Activated CD4-positive, alpha-beta memory T cell treated with anti-CD3 and anti-CD28 coated beads for 36 hours (primary cell): ENCODE results near the gene KRR1. TPM values are rescaled to one million over a fixed set of nuclear protein-coding genes. Genes with fewer than 3 reads are reported as not detected.
"Not testable (repeated sequence)": the region's sequence is repeated elsewhere in the genome, so short reads cannot be mapped to it uniquely, and the experiment has no call there.

Experiments
- CTCF ChIA-PET: fragments of 350-600 bp; sonication (Branson Sonifier 250); formaldehyde crosslinking; loops from one replicate; lab custom pipeline; 2021; ENCODE audit warnings: antibody characterized with exemption, inconsistent platforms; lab: Charles Lee
- POLR2A ChIA-PET: fragments of 350-600 bp; sonication (Branson Sonifier 250); formaldehyde crosslinking; loops from one replicate; lab custom pipeline; 2021; ENCODE audit warnings: antibody characterized with exemption; lab: Charles Lee
- DNase-seq: peaks from one replicate; pipeline ENCODE4 v3.0.0-alpha.2; 2020
- H3K27ac Mint-ChIP-seq: one replicate; pipeline ENCODE4 v1.8.0; 2021; ENCODE audit warnings: mixed read lengths
- H3K27me3 Mint-ChIP-seq: one replicate; pipeline ENCODE4 v1.8.0; 2021; ENCODE audit warnings: mixed read lengths
- H3K36me3 Mint-ChIP-seq: one replicate; pipeline ENCODE4 v1.8.0; 2021; ENCODE audit warnings: mixed read lengths
- H3K4me1 Mint-ChIP-seq: one replicate; pipeline ENCODE4 v1.8.0; 2021; ENCODE audit warnings: low read depth, mixed read lengths
- H3K4me3 Mint-ChIP-seq: one replicate; pipeline ENCODE4 v1.8.0; 2021; ENCODE audit warnings: mild to moderate bottlenecking, mixed read lengths
- H3K9me3 Mint-ChIP-seq: one replicate; pipeline ENCODE4 v1.8.0; 2021; ENCODE audit warnings: mixed read lengths
- intact Hi-C: fragments of 100-400 bp; cut with micrococcal nuclease; formaldehyde crosslinking; loops from one replicate; pipeline ENCODE4 v1.15.1; 2023
- total RNA-seq, 2 experiments: library from RNA; stranded (reverse); gene quantifications; one replicate each; pipeline ENCODE4 v1.2.3, GENCODE V29; 2021

KRR1 gene
- total RNA-seq, 2 experiments from 2014 or later: 96.6 to 106 TPM

GRCh38 chr12:75487308-75487707 lies 24.1 kb downstream of the KRR1 start:
- Mint-ChIP-seq H3K36me3 (peaks cover 11% of the 10 kb centered on the region), H3K9me3 (no peaks in the 10 kb centered on the region), H3K27me3 (no peaks in the 10 kb centered on the region), H3K4me3 (no peak overlapping the region), H3K4me1 (peaks cover 60% of the 10 kb centered on the region), H3K27ac (no peak overlapping the region)
- ChIA-PET POLR2A (interaction anchor here (0.6 kb wide), 1 partner anchor 45 kb away, joined by 3 read pairs; no protein-coding TSS in a partner anchor), CTCF (interaction anchor here (4.0 kb wide), 1 partner anchor 153 kb away, joined by 25 read pairs; the partner anchor contains the start of gene GLIPR1L1)
- no peak for DNase-seq
- intact Hi-C loops: loop anchor here (5.0 to 10.0 kb wide), 2 partner anchors 953 to 970 kb away; partner anchors contain the start of gene ATXN7L3B

- ChIA-PET CTCF (interaction anchor here (0.8 to 4.0 kb wide), 20 partner anchors 10 to 870 kb away, joined by 3 to 70 read pairs (median 12); partner anchors contain the start of genes BBS10, CAPS2, GLIPR1L1 and GLIPR1L2), POLR2A (interaction anchor here (0.8 to 1.4 kb wide), 3 partner anchors 11 to 94 kb away, joined by 3 read pairs; partner anchors contain the start of genes GLIPR1L2 and KRR1)
- H3K27me3 Mint-ChIP-seq, DNase-seq, H3K36me3 Mint-ChIP-seq, H3K4me3 Mint-ChIP-seq, H3K9me3 Mint-ChIP-seq: not testable (repeated sequence)
- H3K4me1 Mint-ChIP-seq: peaks cover 78% of the 10 kb centered on the region
- intact Hi-C loops: loop anchor here (5.0 to 10.0 kb wide), 2 partner anchors 158 to 950 kb away; partner anchors contain the start of gene ATXN7L3B
- peak overlapping the region; percentile 12 for H3K27ac Mint-ChIP-seq
Measured at GRCh38 chr12:75484450-75484849, 27.0 kb downstream of the KRR1 start.

DNA sequence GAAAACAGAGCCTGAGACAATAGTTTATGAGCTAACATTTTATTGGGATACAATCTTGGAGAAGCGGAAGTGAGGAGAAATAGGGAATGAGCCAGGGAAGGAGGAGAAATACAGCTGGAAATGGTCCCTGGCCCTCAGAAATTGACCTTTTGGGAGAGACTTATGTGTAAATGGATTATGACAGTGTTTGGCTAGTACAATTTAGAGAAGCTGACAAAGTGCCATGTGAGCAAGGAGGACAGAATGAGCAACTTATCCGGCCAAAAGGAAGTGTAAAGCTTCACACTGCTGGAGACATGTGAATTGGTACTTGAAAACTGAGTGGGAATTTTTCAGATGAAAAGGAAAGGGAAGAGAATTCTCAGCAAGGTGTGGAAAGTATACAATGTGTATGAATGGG lies 28.0 kb downstream of the KRR1 start:
- intact Hi-C loops: loop anchor here (5.0 to 10.0 kb wide), 2 partner anchors 159 to 949 kb away; partner anchors contain the start of gene ATXN7L3B
- H3K27me3 Mint-ChIP-seq: peaks cover 1% of the 10 kb centered on the region
- H3K4me1 Mint-ChIP-seq: peaks cover 79% of the 10 kb centered on the region
- no peak overlapping the region for H3K4me3 Mint-ChIP-seq
- H3K27ac Mint-ChIP-seq: no peak overlapping the region
- no peak for DNase-seq
- H3K36me3 Mint-ChIP-seq: peaks cover 6% of the 10 kb centered on the region
- ChIA-PET POLR2A (interaction anchor here (1.1 to 1.4 kb wide), 5 partner anchors 10 to 548 kb away, joined by 3 to 7 read pairs (median 3); partner anchors contain the start of genes GLIPR1L2 and PHLDA1), CTCF (interaction anchor here (0.5 to 4.0 kb wide), 13 partner anchors 9 to 622 kb away, joined by 3 to 70 read pairs (median 18); partner anchors contain the start of genes CAPS2, GLIPR1L1 and GLIPR1L2)
- H3K9me3 Mint-ChIP-seq: no peaks in the 10 kb centered on the region

- Mint-ChIP-seq H3K4me3 (peak overlapping the region; percentile 59), H3K9me3 (no peaks in the 10 kb centered on the region), H3K27me3 (peaks cover 1% of the 10 kb centered on the region), H3K36me3 (peaks cover 6% of the 10 kb centered on the region), H3K27ac (peak overlapping the region; percentile 88), H3K4me1 (peaks cover 83% of the 10 kb centered on the region)
- DNase-seq: no peak
- CTCF ChIA-PET: interaction anchor here (0.5 to 3.9 kb wide), 9 partner anchors 20 to 555 kb away, joined by 3 to 70 read pairs (median 14); partner anchors contain the start of genes CAPS2 and GLIPR1L2
- intact Hi-C loops: loop anchor here (5.0 to 10.0 kb wide), 2 partner anchors 160 to 948 kb away; partner anchors contain the start of gene ATXN7L3B
- POLR2A ChIA-PET: interaction anchor here (1.1 to 1.3 kb wide), 2 partner anchors 20 to 28 kb away, joined by 3 to 5 read pairs; no protein-coding TSS in a partner anchor
Measured at GRCh38 chr12:75482646-75483045, 28.8 kb downstream of the KRR1 start.

DNA sequence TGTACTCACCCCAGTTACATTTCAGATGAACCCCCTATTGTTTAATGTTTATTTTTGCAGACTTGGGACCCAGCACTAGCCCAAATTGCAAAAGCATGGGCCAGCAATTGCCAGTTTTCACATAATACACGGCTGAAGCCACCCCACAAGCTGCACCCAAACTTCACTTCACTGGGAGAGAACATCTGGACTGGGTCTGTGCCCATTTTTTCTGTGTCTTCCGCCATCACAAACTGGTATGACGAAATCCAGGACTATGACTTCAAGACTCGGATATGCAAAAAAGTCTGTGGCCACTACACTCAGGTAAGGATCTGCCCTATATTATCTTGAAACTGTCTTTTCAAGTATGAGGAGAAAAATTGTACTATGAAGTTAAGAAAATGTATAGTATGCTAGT lies 29.6 kb downstream of the KRR1 start:
- no peaks in the 10 kb centered on the region for H3K9me3 Mint-ChIP-seq

DNA sequence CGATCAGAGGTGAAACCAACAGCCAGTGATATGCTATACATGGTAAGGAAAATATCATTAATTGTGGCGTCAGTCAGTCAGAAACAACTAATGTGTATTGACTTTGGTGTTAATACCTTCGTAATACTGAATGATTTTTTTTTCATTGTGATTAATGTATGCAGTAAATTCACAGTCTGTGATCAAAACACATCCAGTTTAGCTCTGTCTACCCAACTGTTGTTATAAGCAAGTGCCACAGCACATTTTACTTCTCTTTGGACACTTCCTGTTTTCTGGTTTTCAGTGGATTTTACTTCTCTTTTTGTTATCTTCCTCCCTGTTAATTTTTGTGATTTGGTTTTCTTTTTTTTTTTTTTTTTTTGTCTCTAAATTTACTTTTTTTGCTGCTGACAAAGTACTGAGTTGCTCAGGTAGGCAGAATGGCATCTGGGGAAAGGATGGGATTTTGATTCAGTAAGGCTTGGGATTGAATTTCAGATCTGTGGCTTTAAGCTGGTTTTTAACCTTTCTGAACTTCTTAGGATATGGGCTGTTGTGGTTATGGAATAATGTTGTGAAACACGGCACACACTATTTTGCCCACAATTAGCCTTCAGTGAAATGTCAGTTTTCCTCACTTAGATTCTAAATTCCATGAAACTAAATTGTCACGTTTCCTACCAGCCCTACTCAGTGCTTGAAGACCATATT lies 30.2 kb downstream of the KRR1 start:
- Mint-ChIP-seq H3K36me3 (peaks cover 3% of the 10 kb centered on the region), H3K27ac (peak overlapping the region; percentile 88), H3K4me3 (peak overlapping the region; percentile 89), H3K4me1 (peaks cover 86% of the 10 kb centered on the region), H3K27me3 (peaks cover 1% of the 10 kb centered on the region), H3K9me3 (no peaks in the 10 kb centered on the region)
- POLR2A ChIA-PET: interaction anchor here (0.6 to 3.2 kb wide), 6 partner anchors 8 to 677 kb away, joined by 3 to 10 read pairs (median 4); partner anchors contain the start of genes KRR1, NAP1L1 and PHLDA1
- intact Hi-C loops: loop anchor here (2.0 to 10.0 kb wide), 5 partner anchors 44 to 1078 kb away; partner anchors contain the start of genes ATXN7L3B, OSBPL8 and PHLDA1
- no peak for DNase-seq
- CTCF ChIA-PET: interaction anchor here (0.7 to 3.1 kb wide), 4 partner anchors 24 to 147 kb away, joined by 3 to 22 read pairs (median 8); partner anchors contain the start of genes GLIPR1L1 and GLIPR1L2

More for the DNA sequence above, 29.6 kb downstream of the KRR1 start:
- ChIA-PET POLR2A (interaction anchor here (1.4 kb wide), 1 partner anchor 29 kb away, joined by 4 read pairs; the partner anchor contains the start of gene KRR1), CTCF (interaction anchor here (1.0 to 2.6 kb wide), 2 partner anchors 26 to 44 kb away, joined by 3 to 12 read pairs; no protein-coding TSS in a partner anchor)
- Mint-ChIP-seq H3K27me3 (peaks cover 1% of the 10 kb centered on the region), H3K36me3 (peaks cover 3% of the 10 kb centered on the region), H3K27ac (peak overlapping the region; percentile 88), H3K4me3 (peak overlapping the region; percentile 89), H3K4me1 (peaks cover 90% of the 10 kb centered on the region)
- no peak for DNase-seq
- intact Hi-C loops: loop anchor here (2.0 to 10.0 kb wide), 5 partner anchors 45 to 1077 kb away; partner anchors contain the start of genes ATXN7L3B, OSBPL8 and PHLDA1

DNA sequence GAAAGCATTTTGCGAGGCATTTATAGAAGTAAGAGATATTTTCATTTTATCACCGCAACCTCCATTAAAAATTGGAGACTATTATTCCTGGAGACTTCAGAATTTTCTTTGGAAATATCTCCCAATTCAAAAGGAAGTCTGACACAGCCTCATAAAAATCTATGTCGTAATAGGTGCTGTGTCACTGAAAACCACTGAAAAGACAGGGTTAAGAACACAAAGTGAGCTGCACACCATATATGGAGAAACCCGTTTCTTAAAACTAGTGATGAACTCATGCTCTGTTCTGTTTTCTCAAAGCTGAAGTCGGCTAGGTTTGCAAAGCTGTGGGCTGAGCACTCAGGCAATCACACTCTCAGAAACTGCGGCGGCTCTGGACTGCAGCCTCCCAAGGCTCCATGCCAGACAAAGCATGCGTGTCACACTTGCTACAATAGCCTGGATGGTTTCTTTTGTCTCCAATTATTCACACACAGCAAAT lies 30.9 kb downstream of the KRR1 start, which contains the start of gene GLIPR1:
GLIPR1 (plus strand) TSS at position 287 of the 481 bp plus-strand sequence; CDS start at position 413, 126 bp downstream.
- ChIA-PET CTCF (interaction anchor here (0.6 to 3.1 kb wide), 6 partner anchors 9 to 454 kb away, joined by 3 to 22 read pairs (median 3); partner anchors contain the start of genes GLIPR1L1 and GLIPR1L2), POLR2A (interaction anchor here (0.6 to 3.2 kb wide), 7 partner anchors 9 to 678 kb away, joined by 3 to 10 read pairs (median 4); partner anchors contain the start of genes KRR1, NAP1L1 and PHLDA1)
- Mint-ChIP-seq H3K36me3 (peaks cover 3% of the 10 kb centered on the region), H3K4me1 (peaks cover 85% of the 10 kb centered on the region), H3K4me3 (peak within 1 kb of the TSS; percentile 89), H3K27ac (peak within 1 kb of the TSS; percentile 88), H3K9me3 (no peaks in the 10 kb centered on the region), H3K27me3 (peaks cover 1% of the 10 kb centered on the region)
- peak; percentile 86 for DNase-seq
- intact Hi-C loops: loop anchor here (1.0 to 10.0 kb wide), 15 partner anchors 9 to 1078 kb away; partner anchors contain the start of genes ATXN7L3B, GLIPR1L2, KRR1 and NAP1L1

DNA sequence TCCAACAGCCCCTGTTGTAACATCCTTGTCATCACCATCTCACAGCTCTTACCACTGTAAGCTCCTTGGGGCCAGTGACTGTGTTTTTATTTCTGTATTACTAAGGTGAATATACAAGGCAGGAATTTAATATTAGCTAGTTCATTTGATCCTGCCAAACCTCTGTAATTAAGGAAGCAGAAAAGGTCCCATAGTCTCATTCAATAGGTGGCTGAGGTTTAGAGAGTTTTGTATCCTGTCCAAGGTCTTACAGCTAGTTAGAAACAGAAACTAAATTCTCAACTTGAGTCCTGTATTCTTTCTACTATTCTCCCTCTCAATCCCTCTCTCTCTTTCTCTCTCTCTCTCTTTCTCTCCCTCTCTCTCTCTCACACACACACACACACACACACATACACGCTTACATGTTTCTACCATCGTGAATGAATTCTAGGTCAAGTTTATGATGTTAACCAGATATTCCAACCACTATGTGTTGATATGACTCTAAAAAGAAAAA lies 31.4 kb downstream of the KRR1 start:
- intact Hi-C loops: loop anchor here (1.0 to 10.0 kb wide), 18 partner anchors 9 to 1079 kb away; partner anchors contain the start of genes ATXN7L3B, GLIPR1L2, KRR1 and NAP1L1
- peaks cover 3% of the 10 kb centered on the region for H3K36me3 Mint-ChIP-seq
- DNase-seq: no peak
- H3K27ac Mint-ChIP-seq: peak overlapping the region; percentile 88
- POLR2A ChIA-PET: interaction anchor here (1.0 to 3.2 kb wide), 5 partner anchors 9 to 604 kb away, joined by 3 to 10 read pairs (median 4); partner anchors contain the start of genes NAP1L1 and PHLDA1
- peaks cover 1% of the 10 kb centered on the region for H3K27me3 Mint-ChIP-seq
- no peaks in the 10 kb centered on the region for H3K9me3 Mint-ChIP-seq
- peaks cover 82% of the 10 kb centered on the region for H3K4me1 Mint-ChIP-seq
- peak overlapping the region; percentile 89 for H3K4me3 Mint-ChIP-seq
- CTCF ChIA-PET: interaction anchor here (0.6 to 3.1 kb wide), 5 partner anchors 9 to 455 kb away, joined by 3 to 22 read pairs (median 3); partner anchors contain the start of genes GLIPR1L1 and GLIPR1L2

- DNase-seq: peak; percentile 52
- intact Hi-C loops: loop anchor here (1.0 to 5.0 kb wide), 4 partner anchors 179 to 681 kb away; no protein-coding TSS in a partner anchor
- H3K27me3 Mint-ChIP-seq: peaks cover 3% of the 10 kb centered on the region
- H3K36me3 Mint-ChIP-seq: no peaks in the 10 kb centered on the region
- H3K9me3 Mint-ChIP-seq: no peaks in the 10 kb centered on the region
- H3K27ac Mint-ChIP-seq: peak overlapping the region; percentile 47
- POLR2A ChIA-PET: interaction anchor here (0.9 to 3.2 kb wide), 6 partner anchors 11 to 681 kb away, joined by 3 to 10 read pairs (median 5); partner anchors contain the start of genes GLIPR1L2, KRR1 and PHLDA1
- peaks cover 65% of the 10 kb centered on the region for H3K4me1 Mint-ChIP-seq
- no peak overlapping the region for H3K4me3 Mint-ChIP-seq
- CTCF ChIA-PET: interaction anchor here (1.3 to 3.1 kb wide), 3 partner anchors 41 to 789 kb away, joined by 4 to 22 read pairs (median 5); partner anchors contain the start of gene GLIPR1L2
Measured at GRCh38 chr12:75478116-75478794, 33.2 kb downstream of the KRR1 start.

DNA sequence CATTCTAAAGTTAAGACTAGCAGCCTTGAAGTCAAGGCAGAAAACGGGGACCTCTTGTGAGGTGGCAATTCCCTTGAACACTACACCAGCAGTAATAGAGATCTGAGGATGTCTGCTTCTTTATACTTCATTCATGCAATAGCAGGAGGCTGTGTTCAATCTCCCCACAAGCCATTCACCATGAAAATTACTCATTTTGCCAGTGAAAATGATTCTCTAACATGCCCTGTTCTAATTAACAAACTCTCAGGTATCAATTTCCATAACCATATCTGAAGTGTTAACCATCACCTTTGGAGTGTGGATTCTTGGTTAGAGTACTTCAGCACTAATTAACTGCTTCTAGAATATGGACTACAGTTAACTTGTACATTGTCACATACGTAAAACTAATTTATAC lies 34.3 kb downstream of the KRR1 start:
- intact Hi-C loops: loop anchor here (2.0 to 5.0 kb wide), 5 partner anchors 20 to 580 kb away; partner anchors contain the start of gene GLIPR1L1
- peaks cover 55% of the 10 kb centered on the region for H3K4me1 Mint-ChIP-seq
- H3K27ac Mint-ChIP-seq: peak overlapping the region; percentile 8
- ChIA-PET POLR2A (interaction anchor here (1.4 kb wide), 1 partner anchor 86 kb away, joined by 5 read pairs; the partner anchor contains the start of gene GLIPR1L2), CTCF (interaction anchor here (1.4 to 1.8 kb wide), 2 partner anchors 9 to 788 kb away, joined by 4 to 5 read pairs; no protein-coding TSS in a partner anchor)
- H3K9me3 Mint-ChIP-seq: no peaks in the 10 kb centered on the region
- no peaks in the 10 kb centered on the region for H3K36me3 Mint-ChIP-seq
- no peak overlapping the region for H3K4me3 Mint-ChIP-seq
- no peak for DNase-seq
- peaks cover 5% of the 10 kb centered on the region for H3K27me3 Mint-ChIP-seq
